Erythroblast (primary cell): ENCODE results near the gene RAP1GAP2.

ENCODE experiments used
- GATA1 ChIP-seq: IDR thresholded peaks from 2 replicates; pipeline ENCODE4 v1.6.1; 2011; ENCODE audit warnings: low read depth, mild to moderate bottlenecking, control low read depth, low read length, moderate library complexity
- POLR2A ChIP-seq: IDR thresholded peaks from 2 replicates; pipeline ENCODE4 v1.6.1; 2011; ENCODE audit warnings: mild to moderate bottlenecking, low read length

DNA sequence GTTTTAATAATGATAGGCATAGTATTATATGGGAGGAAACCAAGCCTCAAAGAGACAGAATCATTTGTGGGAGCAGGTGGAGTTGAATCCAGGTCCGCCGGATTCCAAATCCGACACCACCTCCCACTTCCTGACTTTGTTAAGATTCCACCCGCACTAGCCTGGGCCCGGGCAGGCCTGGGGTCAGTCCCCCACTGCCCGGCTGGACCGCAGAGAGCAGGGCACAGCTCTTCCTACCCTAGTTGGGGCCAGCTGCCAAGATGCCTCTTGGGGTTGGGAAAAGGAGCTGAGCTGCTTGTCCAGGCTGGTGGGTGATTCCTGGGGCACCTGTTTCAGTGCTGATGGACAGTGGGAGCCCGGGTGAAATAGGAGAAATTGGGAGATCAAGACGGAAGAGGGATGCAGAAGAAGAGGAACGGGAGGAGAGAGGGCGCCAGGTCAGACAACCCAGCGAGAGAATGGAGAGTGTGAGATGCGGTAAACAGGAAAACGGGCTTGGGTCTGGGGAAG is 213.2 kb downstream of the RAP1GAP2 start:
- no peak for TF ChIP-seq POLR2A
- no peak for TF ChIP-seq GATA1
